NB4 (cell line): ENCODE measurements around the gene SLC39A5.
A peak's percentile ranks its signal among the peaks of the same experiment; 100 is the strongest.
"Not testable (repeated sequence)": the region's sequence is repeated elsewhere in the genome, so short reads cannot be mapped to it uniquely, and the experiment has no call there.

Experiments used
- MYC ChIP-seq: IDR thresholded peaks from 2 replicates; pipeline ENCODE4 v1.6.1; 2011; ENCODE audit warnings: low read depth, low read length
- POLR2A ChIP-seq: IDR thresholded peaks from 2 replicates; pipeline ENCODE4 v1.6.1; 2011; ENCODE audit warnings: mild to moderate bottlenecking; ENCODE audit not compliant: insufficient read length; ENCODE audit errors: extremely low read depth
- TF ChIP-seq, protein P1 (sequence below): IDR thresholded peaks from one replicate; pipeline ENCODE4 v1.5.1; 2012; ENCODE audit warnings: low read depth, low read length
- TF ChIP-seq, protein P2 (sequence below): IDR thresholded peaks from 2 replicates; pipeline ENCODE4 v1.6.1; 2011; ENCODE audit warnings: low read depth, low read length

DNA sequence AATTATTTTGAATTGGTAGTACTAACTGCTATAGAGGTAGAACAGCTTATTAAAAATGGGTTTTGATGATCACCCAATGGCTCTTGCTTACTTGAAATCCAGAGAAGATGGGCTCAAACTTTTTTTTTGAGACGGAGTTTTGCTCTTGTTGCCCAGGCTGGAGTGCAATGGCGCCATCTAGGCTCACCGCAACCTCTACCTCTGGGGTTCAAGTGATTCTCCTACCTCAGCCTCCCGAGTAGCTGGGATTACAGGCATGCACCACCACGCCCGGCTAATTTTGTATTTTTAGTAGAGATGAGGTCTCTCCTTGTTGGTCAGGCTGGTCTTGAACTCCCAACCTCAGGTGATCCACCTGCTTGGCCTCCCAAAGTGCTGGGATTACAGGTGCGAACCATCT lies 33.1 kb downstream of the SLC39A5 start:
- TF ChIP-seq POLR2A, MYC: not testable (repeated sequence)
- TF ChIP-seq, protein P1, sequence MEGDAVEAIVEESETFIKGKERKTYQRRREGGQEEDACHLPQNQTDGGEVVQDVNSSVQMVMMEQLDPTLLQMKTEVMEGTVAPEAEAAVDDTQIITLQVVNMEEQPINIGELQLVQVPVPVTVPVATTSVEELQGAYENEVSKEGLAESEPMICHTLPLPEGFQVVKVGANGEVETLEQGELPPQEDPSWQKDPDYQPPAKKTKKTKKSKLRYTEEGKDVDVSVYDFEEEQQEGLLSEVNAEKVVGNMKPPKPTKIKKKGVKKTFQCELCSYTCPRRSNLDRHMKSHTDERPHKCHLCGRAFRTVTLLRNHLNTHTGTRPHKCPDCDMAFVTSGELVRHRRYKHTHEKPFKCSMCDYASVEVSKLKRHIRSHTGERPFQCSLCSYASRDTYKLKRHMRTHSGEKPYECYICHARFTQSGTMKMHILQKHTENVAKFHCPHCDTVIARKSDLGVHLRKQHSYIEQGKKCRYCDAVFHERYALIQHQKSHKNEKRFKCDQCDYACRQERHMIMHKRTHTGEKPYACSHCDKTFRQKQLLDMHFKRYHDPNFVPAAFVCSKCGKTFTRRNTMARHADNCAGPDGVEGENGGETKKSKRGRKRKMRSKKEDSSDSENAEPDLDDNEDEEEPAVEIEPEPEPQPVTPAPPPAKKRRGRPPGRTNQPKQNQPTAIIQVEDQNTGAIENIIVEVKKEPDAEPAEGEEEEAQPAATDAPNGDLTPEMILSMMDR: peak; percentile 37
- TF ChIP-seq, protein P2, sequence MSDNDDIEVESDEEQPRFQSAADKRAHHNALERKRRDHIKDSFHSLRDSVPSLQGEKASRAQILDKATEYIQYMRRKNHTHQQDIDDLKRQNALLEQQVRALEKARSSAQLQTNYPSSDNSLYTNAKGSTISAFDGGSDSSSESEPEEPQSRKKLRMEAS: not testable (repeated sequence)
